DND-41 (cell line): ENCODE data around the gene ACP3.
"Not testable (repeated sequence)": the region's sequence is repeated elsewhere in the genome, so short reads cannot be mapped to it uniquely, and the experiment has no call there.

ENCODE experiments used
- ATAC-seq: fragments of 200-7000 bp; cut with Tn5 transposase; 3 replicates; pipeline ENCODE4 v1.9.1; 2021; ENCODE audit warnings: low read depth; ENCODE audit not compliant: insufficient read depth
- DNase-seq: peaks from one replicate; pipeline ENCODE4 v3.0.0-alpha.2; 2020
- H2AFZ ChIP-seq: 2 replicates; pipeline ENCODE4 v1.6.0; 2012; ENCODE audit warnings: low read depth, low read length
- H3K27ac ChIP-seq: 2 replicates; pipeline ENCODE4 v1.5.1; 2012; ENCODE audit warnings: low read length, inconsistent platforms
- H3K27me3 ChIP-seq: fragments of 200-600 bp; sonication (generic); 2 replicates; pipeline ENCODE4 v1.6.0; 2012; ENCODE audit warnings: low read length, mild to moderate bottlenecking, inconsistent platforms; ENCODE audit not compliant: insufficient read depth, poor library complexity
- H3K36me3 ChIP-seq: 2 replicates; pipeline ENCODE4 v1.5.1; 2012; ENCODE audit warnings: low read length, inconsistent platforms; ENCODE audit not compliant: insufficient read depth
- H3K4me1 ChIP-seq: 2 replicates; pipeline ENCODE4 v1.5.1; 2012; ENCODE audit warnings: mild to moderate bottlenecking, low read length; ENCODE audit not compliant: insufficient read depth
- H3K4me2 ChIP-seq: 2 replicates; pipeline ENCODE4 v1.6.0; 2012; ENCODE audit warnings: mild to moderate bottlenecking, moderate library complexity, low read length, inconsistent platforms; ENCODE audit not compliant: insufficient read depth
- H3K4me3 ChIP-seq, 2 experiments: fragments of 200-600 bp in 1 of 2; shearing (Covaris generic) in 1 of 2; 2 replicates each; pipeline ENCODE4 v1.5.1; 2012 to 2016; ENCODE audit warnings: inconsistent platforms in 2 of 2, low read length in 2 of 2, mild to moderate bottlenecking in 2 of 2, low read depth in 1 of 2, moderate library complexity in 1 of 2
- H3K79me2 ChIP-seq: 2 replicates; pipeline ENCODE4 v1.6.0; 2012; ENCODE audit warnings: low read length, inconsistent platforms; ENCODE audit not compliant: insufficient read depth
- H3K9ac ChIP-seq: 2 replicates; pipeline ENCODE4 v1.6.0; 2012; ENCODE audit warnings: low read depth, mild to moderate bottlenecking, inconsistent platforms, low read length, moderate library complexity
- H3K9me3 ChIP-seq: 2 replicates; pipeline ENCODE4 v1.5.1; 2012; ENCODE audit warnings: low read length, moderate library complexity, mild to moderate bottlenecking, inconsistent platforms; ENCODE audit not compliant: insufficient read depth, severe bottlenecking
- H4K20me1 ChIP-seq: 2 replicates; pipeline ENCODE4 v1.6.0; 2012; ENCODE audit warnings: low read length; ENCODE audit not compliant: insufficient read depth
- EZH2 ChIP-seq: IDR thresholded peaks from 3 replicates; pipeline ENCODE4 v1.6.1; 2012; ENCODE audit warnings: borderline replicate concordance, low read depth, mild to moderate bottlenecking, moderate library complexity, low read length, inconsistent platforms; ENCODE audit not compliant: severe bottlenecking
- TF ChIP-seq, protein P1 (sequence below): IDR thresholded peaks from 2 replicates; pipeline ENCODE4 v1.5.1; 2012; ENCODE audit warnings: borderline replicate concordance, low read length, moderate library complexity, mild to moderate bottlenecking; ENCODE audit not compliant: poor library complexity, severe bottlenecking; ENCODE audit errors: extremely low read depth

Gene ACP3

DNA sequence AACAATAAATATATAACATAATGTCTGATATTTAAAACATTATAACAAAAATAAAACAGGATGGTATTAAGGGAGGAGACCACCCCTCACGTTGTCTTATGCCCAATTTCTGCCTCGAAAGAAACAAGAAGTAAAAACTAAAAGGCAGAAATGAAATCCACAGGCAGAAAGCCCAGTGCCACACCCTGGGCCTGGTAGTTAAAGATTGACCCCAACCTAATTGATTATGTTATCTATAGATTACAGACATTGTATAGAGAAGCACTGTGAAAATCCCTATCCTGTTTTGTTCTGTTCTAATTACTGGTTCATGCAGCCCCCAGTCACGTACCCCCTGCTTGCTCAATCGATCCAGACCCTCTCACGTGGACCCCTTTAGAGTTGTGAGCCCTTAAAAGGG, 22.3 kb upstream of the ACP3 start:
- no peak for ATAC-seq

DNA sequence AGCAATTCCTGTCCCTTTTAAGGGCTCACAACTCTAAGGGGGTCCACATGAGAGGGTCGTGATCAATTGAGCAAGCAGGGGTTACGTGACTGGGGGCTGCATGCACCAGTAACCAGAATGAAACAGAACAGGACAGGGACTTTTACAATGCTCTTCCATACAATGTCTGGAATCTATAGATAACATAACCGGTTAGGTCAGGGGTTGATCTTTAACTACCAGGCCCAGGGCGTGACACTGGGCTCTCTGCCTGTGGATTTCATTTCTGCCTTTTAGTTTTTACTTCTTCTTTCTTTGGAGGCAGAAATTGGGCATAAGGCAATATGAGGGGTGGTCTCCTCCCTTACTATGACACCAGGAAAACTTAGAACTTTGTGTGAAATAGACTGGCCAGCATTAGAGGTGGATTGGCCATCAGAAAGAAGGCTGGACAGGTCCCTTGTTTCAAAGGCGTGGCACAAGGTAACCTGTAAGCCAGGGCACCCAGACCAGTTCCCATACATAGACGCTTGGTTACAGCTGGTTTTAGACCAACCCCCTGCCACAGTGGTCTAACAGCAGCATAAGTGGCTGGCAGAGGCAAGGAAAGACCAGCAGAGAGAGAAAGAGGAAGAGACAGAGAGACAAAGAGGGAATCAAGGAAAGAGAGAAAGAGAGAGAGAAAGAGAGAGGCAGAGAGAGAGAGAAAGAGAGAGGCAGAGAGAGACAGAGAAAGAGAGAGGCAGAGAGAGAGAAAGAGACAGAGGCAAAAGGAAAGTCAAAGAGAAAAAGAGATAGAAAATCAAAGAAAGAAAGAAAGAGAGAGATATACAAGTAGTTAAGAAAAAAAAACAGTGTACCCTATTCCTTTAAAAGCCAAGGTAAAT, 13.6 kb upstream of the ACP3 start:
- not testable (repeated sequence) for H3K4me1 ChIP-seq, H3K9me3 ChIP-seq, H3K4me2 ChIP-seq, H3K4me3 ChIP-seq, H3K27ac ChIP-seq, H3K79me2 ChIP-seq, ATAC-seq, DNase-seq, H3K27me3 ChIP-seq, H2AFZ ChIP-seq, H3K36me3 ChIP-seq, H4K20me1 ChIP-seq, H3K9ac ChIP-seq

More for the DNA sequence above, 22.3 kb upstream of the ACP3 start:
- no peak overlapping the region for H3K27ac ChIP-seq
- no peaks in the 10 kb centered on the region for H3K27me3 ChIP-seq
- H3K79me2 ChIP-seq, result no peaks in the 10 kb centered on the region
- no peaks in the 10 kb centered on the region for H3K9me3 ChIP-seq
- H2AFZ ChIP-seq, result no peak overlapping the region
- no peak for DNase-seq
- H4K20me1 ChIP-seq, result no peaks in the 10 kb centered on the region
- no peak overlapping the region for H3K4me2 ChIP-seq
- H3K36me3 ChIP-seq, result no peaks in the 10 kb centered on the region
- no peak overlapping the region for H3K9ac ChIP-seq
- H3K4me1 ChIP-seq, result no peaks in the 10 kb centered on the region
- H3K4me3 ChIP-seq, result no peak overlapping the region
- no peak for TF ChIP-seq EZH2
- TF ChIP-seq, protein P1, sequence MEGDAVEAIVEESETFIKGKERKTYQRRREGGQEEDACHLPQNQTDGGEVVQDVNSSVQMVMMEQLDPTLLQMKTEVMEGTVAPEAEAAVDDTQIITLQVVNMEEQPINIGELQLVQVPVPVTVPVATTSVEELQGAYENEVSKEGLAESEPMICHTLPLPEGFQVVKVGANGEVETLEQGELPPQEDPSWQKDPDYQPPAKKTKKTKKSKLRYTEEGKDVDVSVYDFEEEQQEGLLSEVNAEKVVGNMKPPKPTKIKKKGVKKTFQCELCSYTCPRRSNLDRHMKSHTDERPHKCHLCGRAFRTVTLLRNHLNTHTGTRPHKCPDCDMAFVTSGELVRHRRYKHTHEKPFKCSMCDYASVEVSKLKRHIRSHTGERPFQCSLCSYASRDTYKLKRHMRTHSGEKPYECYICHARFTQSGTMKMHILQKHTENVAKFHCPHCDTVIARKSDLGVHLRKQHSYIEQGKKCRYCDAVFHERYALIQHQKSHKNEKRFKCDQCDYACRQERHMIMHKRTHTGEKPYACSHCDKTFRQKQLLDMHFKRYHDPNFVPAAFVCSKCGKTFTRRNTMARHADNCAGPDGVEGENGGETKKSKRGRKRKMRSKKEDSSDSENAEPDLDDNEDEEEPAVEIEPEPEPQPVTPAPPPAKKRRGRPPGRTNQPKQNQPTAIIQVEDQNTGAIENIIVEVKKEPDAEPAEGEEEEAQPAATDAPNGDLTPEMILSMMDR, result no peak

DNA sequence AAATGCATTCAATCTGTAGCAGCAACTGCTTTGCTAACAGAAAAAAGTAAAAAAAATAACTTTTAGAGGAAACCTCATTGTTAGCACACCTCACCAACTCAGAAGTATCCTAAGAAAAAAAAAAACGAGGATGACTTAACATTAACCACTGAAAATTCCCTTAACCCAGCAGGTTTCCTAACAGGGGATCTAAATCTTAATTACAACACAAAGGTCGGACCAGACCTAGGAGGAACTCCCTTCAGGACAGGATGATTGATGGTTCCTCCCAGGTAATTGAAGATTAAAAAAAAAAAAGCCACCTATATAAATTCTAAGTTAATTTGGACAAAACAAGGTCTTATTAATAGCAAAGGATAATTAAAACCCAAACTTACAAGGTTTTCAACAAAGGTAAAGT, 12.9 kb upstream of the ACP3 start:
- not testable (repeated sequence) for H3K4me2 ChIP-seq, H3K36me3 ChIP-seq, H3K9ac ChIP-seq, H3K9me3 ChIP-seq, DNase-seq, ATAC-seq, H4K20me1 ChIP-seq, H3K79me2 ChIP-seq, H2AFZ ChIP-seq, H3K27ac ChIP-seq, H3K4me3 ChIP-seq, H3K27me3 ChIP-seq, H3K4me1 ChIP-seq

DNA sequence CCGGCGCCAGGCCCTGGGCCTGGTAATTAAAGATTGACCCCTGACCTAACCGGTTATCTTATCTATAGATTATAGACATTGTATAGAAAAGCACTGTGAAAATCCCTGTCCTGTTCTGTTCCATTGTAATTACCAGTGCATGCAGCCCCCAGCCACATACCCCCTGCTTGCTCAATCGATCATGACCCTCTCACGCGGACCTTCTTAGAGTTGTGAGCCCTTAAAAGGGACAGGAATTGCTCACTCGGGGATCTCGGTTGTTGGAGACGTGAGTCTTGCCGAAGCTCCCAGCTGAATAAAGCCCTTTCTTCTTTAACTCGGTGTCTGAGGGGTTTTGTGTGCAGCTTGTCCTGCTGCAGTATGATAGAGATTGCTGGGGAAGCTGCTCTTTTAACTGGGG, 7.2 kb upstream of the ACP3 start:
- H3K79me2 ChIP-seq, H3K27me3 ChIP-seq, H3K9me3 ChIP-seq, H3K4me1 ChIP-seq, DNase-seq, H3K36me3 ChIP-seq, H4K20me1 ChIP-seq, H3K9ac ChIP-seq, H2AFZ ChIP-seq, H3K27ac ChIP-seq, H3K4me3 ChIP-seq, H3K4me2 ChIP-seq, ATAC-seq: not testable (repeated sequence)

DNA sequence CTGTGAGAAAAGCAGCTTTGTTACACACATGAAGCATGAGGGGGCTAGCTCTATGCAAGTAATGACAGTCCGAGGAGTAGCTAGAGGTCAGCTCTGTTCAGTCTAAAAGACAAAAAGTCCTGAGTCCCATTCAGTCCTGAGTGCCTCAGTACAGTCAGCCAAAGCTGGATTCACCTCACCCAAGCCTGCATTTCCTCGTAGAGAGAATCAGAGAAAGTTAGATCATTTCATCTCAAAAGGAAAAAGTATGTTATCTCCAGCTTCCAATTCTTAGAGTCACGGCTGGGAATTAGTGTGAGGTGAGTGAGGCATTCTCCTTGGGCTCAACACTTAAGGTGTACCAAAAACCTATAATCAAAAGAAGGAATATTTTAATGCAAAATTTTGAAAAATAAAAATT, 5.9 kb upstream of the ACP3 start:
- ATAC-seq (no peak), DNase-seq (no peak)
- no peak overlapping the region for H3K4me2 ChIP-seq
- H3K9ac ChIP-seq, result no peak overlapping the region
- TF ChIP-seq EZH2, result no peak
- TF ChIP-seq, protein P1, result no peak
- no peaks in the 10 kb centered on the region for H4K20me1 ChIP-seq
- H3K27me3 ChIP-seq, result no peaks in the 10 kb centered on the region
- H3K27ac ChIP-seq, result no peak overlapping the region
- H3K4me3 ChIP-seq, result no peak overlapping the region
- H3K4me1 ChIP-seq, result no peaks in the 10 kb centered on the region
- H2AFZ ChIP-seq, result no peak overlapping the region
- no peaks in the 10 kb centered on the region for H3K79me2 ChIP-seq
- no peaks in the 10 kb centered on the region for H3K36me3 ChIP-seq
- no peaks in the 10 kb centered on the region for H3K9me3 ChIP-seq
